ENCODE measurements around the gene ZNF100. TPM values are rescaled to one million over a fixed set of nuclear protein-coding genes. Genes with fewer than 3 reads are reported as not detected.

ZNF100 gene
- total RNA-seq, 1 experiment from 2014 or later, result 23.6 TPM

GRCh38 chr19:21691661-21692060 is 75.7 kb downstream of the ZNF100 start (continued):
- TF ChIP-seq PRRX2 (CRISPR knock-in tag; IDR thresholded peaks at IDR 0.05) (no peak), ZNF416 (CRISPR knock-in tag; IDR thresholded peaks at IDR 0.05) (no peak), ZNF263 (CRISPR knock-in tag; IDR thresholded peaks at IDR 0.05; ENCODE audit: low read depth) (no peak), RELA (CRISPR knock-in tag; IDR thresholded peaks at IDR 0.05; ENCODE audit: borderline replicate concordance) (no peak), ZNF281 (CRISPR knock-in tag; IDR thresholded peaks at IDR 0.05) (no peak), ZNF532 (CRISPR knock-in tag; IDR thresholded peaks at IDR 0.05; ENCODE audit: borderline replicate concordance) (no peak)

- ATAC-seq (no peak), DNase-seq (ENCODE audit: low spot score) (no peak)
- no peak overlapping the region for H3K4me3 Mint-ChIP-seq
- H3K27me3 Mint-ChIP-seq (ENCODE audit: low read depth), result peaks cover 4% of the 10 kb centered on the region
- H3K4me1 Mint-ChIP-seq, result no peaks in the 10 kb centered on the region
- peaks cover 70% of the 10 kb centered on the region for H3K9me3 Mint-ChIP-seq
- ChIA-PET CTCF (no interaction called here), POLR2A (no interaction called here)
- H3K36me3 Mint-ChIP-seq, result peaks cover 50% of the 10 kb centered on the region
- no peak for TF ChIP-seq MAX (CRISPR knock-in tag; IDR thresholded peaks at IDR 0.05)
- TF ChIP-seq, protein P1, sequence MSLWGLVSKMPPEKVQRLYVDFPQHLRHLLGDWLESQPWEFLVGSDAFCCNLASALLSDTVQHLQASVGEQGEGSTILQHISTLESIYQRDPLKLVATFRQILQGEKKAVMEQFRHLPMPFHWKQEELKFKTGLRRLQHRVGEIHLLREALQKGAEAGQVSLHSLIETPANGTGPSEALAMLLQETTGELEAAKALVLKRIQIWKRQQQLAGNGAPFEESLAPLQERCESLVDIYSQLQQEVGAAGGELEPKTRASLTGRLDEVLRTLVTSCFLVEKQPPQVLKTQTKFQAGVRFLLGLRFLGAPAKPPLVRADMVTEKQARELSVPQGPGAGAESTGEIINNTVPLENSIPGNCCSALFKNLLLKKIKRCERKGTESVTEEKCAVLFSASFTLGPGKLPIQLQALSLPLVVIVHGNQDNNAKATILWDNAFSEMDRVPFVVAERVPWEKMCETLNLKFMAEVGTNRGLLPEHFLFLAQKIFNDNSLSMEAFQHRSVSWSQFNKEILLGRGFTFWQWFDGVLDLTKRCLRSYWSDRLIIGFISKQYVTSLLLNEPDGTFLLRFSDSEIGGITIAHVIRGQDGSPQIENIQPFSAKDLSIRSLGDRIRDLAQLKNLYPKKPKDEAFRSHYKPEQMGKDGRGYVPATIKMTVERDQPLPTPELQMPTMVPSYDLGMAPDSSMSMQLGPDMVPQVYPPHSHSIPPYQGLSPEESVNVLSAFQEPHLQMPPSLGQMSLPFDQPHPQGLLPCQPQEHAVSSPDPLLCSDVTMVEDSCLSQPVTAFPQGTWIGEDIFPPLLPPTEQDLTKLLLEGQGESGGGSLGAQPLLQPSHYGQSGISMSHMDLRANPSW (CRISPR knock-in tag; conservative IDR thresholded peaks at IDR 0.05; ENCODE audit: low read depth), result no peak
- no peak for TF ChIP-seq ELF4 (CRISPR knock-in tag; IDR thresholded peaks at IDR 0.05; ENCODE audit: low read depth)
- TF ChIP-seq ZNF232 (CRISPR knock-in tag; IDR thresholded peaks at IDR 0.05), result no peak
- no peak for TF ChIP-seq RORB (CRISPR knock-in tag; IDR thresholded peaks at IDR 0.05)
- TF ChIP-seq ZNF423 (CRISPR knock-in tag; IDR thresholded peaks at IDR 0.05), result no peak
- TF ChIP-seq PRRX2 (CRISPR knock-in tag; IDR thresholded peaks at IDR 0.05), result no peak
- no peak for TF ChIP-seq FOXJ3 (CRISPR knock-in tag; IDR thresholded peaks at IDR 0.05; ENCODE audit: borderline replicate concordance)
- TF ChIP-seq, protein P2, sequence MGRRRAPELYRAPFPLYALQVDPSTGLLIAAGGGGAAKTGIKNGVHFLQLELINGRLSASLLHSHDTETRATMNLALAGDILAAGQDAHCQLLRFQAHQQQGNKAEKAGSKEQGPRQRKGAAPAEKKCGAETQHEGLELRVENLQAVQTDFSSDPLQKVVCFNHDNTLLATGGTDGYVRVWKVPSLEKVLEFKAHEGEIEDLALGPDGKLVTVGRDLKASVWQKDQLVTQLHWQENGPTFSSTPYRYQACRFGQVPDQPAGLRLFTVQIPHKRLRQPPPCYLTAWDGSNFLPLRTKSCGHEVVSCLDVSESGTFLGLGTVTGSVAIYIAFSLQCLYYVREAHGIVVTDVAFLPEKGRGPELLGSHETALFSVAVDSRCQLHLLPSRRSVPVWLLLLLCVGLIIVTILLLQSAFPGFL (CRISPR knock-in tag; IDR thresholded peaks at IDR 0.05; ENCODE audit: borderline replicate concordance), result no peak
- no peak for TF ChIP-seq ZNF671 (CRISPR knock-in tag; IDR thresholded peaks at IDR 0.05)
- no peak for TF ChIP-seq TCF7 (CRISPR knock-in tag; IDR thresholded peaks at IDR 0.05; ENCODE audit: low read depth)
- no peak for TF ChIP-seq JAZF1 (CRISPR knock-in tag; IDR thresholded peaks at IDR 0.05)
- TF ChIP-seq, protein P3, sequence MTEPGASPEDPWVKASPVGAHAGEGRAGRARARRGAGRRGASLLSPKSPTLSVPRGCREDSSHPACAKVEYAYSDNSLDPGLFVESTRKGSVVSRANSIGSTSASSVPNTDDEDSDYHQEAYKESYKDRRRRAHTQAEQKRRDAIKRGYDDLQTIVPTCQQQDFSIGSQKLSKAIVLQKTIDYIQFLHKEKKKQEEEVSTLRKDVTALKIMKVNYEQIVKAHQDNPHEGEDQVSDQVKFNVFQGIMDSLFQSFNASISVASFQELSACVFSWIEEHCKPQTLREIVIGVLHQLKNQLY (CRISPR knock-in tag; IDR thresholded peaks at IDR 0.05), result no peak
- no peak for TF ChIP-seq EMX1 (CRISPR knock-in tag; IDR thresholded peaks at IDR 0.05)
- no peak for TF ChIP-seq SMAD3 (CRISPR knock-in tag; IDR thresholded peaks at IDR 0.05; ENCODE audit: borderline replicate concordance)
- no peak for TF ChIP-seq CBFB (CRISPR knock-in tag; IDR thresholded peaks at IDR 0.05; ENCODE audit: low read depth)
- TF ChIP-seq FOXK1 (CRISPR knock-in tag; IDR thresholded peaks at IDR 0.05), result no peak
- TF ChIP-seq ZNF121 (CRISPR knock-in tag; IDR thresholded peaks at IDR 0.05), result no peak
- TF ChIP-seq TEAD4 (CRISPR knock-in tag; IDR thresholded peaks at IDR 0.05), result no peak
- TF ChIP-seq, protein P4, sequence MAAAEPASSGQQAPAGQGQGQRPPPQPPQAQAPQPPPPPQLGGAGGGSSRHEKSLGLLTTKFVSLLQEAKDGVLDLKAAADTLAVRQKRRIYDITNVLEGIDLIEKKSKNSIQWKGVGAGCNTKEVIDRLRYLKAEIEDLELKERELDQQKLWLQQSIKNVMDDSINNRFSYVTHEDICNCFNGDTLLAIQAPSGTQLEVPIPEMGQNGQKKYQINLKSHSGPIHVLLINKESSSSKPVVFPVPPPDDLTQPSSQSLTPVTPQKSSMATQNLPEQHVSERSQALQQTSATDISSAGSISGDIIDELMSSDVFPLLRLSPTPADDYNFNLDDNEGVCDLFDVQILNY (CRISPR knock-in tag; IDR thresholded peaks at IDR 0.05), result no peak
- no peak overlapping the region for H3K27ac Mint-ChIP-seq
Measured at GRCh38 chr19:21688464-21688863, 78.9 kb downstream of the ZNF100 start.

All from WTC11 (cell line).